ENCODE measurements around the gene MECP2.

MECP2 gene

DNA sequence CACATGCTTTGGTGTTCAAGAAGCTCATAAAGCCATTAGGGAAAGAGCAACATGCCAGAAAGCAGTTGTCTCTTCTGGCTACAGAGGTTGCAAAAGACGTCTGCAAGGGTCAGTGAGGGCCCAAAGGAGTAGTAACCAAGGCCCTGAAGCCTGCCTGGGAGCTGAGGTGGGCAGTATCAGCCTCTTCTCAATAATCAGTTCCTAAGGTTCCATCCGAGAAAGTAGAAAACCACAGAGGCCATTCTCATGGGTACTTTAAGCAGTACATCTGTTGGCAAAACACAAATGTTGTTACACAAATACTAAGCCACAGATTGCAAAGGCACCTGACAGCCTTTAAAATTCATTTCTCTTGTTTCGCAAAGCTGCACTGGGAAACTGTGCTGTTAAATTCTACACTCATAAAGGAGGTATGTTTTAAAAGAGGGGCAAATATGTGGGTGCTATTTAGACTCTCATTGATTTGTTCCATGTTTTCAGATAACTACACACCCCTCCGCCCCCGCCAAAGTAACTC is 37.7 kb downstream of the MECP2 start:
- no peak for DNase-seq (ENCODE audit: low spot score)

GRCh38 chrX:154059231-154059630 is 38.3 kb downstream of the MECP2 start:
- no peak for DNase-seq (ENCODE audit: low spot score)

DNA sequence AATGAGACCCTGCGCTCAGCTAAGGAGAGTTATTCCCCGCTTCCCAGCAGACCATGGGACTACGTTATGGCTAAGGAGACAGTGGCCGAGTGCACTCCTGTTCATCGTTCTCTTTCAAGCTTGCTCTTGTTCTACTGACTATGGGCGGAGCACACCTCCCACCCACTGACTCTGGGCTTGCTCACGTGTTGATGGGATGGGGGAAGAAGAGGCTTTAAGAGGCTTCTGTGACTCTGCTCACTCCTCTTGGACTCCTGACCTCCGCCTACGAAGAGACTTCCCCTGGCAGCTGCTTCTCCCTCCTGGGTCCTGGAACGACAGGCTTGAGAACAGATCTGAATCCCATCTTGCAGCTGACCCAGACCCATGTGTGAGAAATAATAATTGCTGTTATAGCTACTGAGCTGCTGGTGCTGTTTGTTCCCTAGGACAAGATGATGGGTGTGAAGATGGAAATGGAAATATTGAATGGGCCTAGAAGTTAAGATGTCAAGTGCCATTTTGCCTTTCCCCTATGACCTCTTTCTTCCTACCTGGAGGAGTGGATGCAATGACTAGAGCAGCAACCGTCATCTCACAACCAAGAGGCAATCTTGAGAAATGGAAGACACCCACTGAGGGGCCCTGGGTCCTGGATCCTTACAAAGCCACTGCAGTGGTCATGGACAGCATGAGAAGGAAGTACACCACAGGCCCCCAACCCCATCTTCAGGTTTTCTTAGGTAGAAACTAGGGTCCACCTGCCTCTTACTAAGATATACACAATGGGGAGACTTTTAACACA is 39.1 kb downstream of the MECP2 start:
- DNase-seq (ENCODE audit: low spot score): no peak

DNA sequence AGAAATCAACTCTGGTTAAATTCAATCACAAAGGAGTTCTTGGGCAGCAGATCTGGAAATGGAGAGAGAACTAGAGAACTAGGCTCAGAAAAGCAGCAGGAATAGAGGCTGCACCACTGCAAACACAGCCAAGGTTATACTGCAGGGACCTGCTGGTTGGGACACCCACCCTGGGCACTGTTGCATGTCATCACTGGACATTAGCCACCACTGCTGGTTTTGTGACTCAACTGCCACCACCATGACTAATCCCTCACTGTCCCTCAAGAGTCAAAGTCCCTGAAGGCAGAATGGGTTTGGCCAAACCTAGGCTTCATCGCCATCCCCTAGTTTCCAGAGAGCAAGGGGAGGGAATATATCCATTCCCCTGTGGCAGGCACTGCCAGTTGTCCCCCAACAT is 39.7 kb downstream of the MECP2 start:
- DNase-seq (ENCODE audit: low spot score): no peak

DNA sequence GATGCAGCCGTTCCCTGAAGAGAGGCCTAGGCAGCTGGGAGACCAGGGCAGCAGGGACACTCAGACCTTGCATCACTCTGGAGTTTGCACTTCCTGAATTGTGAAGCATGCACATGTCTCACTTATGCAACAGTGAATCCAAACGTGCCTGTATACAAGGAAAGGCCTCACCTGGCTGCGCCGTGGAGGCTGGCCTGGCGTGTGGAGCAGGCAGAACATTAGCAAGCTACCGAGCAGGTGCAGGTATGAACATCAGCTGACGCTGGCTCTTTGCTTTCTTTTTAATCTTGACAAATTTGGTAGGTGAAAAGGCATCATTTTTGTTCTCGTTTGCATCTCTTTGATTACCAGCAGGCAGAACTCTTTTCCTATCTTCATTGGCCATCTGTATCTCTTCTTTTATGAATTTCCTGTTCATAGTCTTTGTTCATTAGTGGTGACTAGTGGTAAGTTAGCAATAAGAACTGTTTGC is 40.7 kb downstream of the MECP2 start:
- DNase-seq (ENCODE audit: low spot score): no peak

GRCh38 chrX:154051201-154051810 is 46.2 kb downstream of the MECP2 start:
- DNase-seq (ENCODE audit: low spot score): peak; percentile 68

DNA sequence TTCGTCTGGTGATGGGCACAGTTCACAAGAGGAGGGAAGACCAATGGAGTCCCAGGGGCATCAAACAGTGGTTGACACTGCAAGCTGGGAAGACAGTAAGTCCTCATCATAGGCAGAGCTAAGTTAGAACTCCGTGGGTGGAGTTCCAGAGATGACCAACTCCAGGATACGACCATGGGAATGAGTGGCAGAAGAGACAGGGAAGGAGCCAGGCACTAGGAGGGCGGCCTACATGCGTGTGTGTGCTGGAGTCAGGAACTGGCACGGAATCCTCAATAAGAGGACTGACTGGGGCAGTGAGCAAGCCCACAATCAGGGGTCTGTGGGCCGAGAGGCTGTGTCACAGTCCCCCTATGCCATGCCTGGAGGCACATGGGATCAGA is 47.4 kb downstream of the MECP2 start:
- DNase-seq (ENCODE audit: low spot score): no peak

DNA sequence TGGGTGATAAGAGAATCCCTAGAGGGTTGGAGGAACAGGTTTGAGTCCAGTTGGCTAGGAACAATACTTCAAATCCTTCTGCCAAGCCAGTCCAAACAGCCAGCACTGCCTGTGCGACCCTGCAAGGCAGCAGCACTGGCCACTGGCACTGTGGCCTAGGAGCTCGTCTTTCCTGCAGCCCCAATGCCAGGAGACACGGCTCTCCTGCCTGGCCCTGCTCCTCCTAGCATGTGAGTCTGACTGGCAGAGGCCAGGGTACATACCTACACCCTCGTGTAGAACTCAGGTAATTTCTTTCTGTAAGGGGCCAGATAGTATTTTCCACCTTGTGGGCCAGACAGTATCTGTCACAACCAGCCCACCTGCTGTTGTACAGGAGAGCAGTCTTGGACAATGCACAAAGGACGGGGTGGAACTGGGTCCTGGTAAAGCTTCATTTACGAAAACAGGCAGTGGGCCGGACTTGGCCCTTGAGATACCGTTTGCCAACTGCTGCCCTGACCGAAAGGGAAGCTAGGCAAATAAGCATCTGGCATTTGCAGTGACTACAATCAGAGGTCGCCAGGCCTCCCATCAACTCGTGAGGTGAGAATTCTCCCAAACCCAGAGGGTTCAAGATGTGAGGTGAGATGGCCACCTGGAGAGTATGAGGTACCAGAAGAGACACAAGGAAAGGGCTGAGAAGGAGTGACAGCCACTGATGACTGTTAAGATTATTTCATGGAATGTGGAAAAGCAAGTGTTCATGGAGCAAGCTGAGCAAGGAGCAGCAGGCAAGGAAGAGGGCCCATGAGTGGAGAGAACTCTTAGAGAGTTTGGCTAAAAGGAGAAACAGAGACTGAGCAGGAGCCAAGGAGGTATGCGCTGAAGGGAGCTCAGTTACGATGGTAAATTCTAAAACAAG is 48.1 kb downstream of the MECP2 start:
- DNase-seq (ENCODE audit: low spot score): no peak

GRCh38 chrX:154048398-154048797 is 49.1 kb downstream of the MECP2 start:
- DNase-seq (ENCODE audit: low spot score): no peak

GRCh38 chrX:154046940-154047610 is 50.4 kb downstream of the MECP2 start:
- DNase-seq (ENCODE audit: low spot score): no peak

GRCh38 chrX:154046031-154046781 is 51.3 kb downstream of the MECP2 start:
- no peak for DNase-seq (ENCODE audit: low spot score)

DNA sequence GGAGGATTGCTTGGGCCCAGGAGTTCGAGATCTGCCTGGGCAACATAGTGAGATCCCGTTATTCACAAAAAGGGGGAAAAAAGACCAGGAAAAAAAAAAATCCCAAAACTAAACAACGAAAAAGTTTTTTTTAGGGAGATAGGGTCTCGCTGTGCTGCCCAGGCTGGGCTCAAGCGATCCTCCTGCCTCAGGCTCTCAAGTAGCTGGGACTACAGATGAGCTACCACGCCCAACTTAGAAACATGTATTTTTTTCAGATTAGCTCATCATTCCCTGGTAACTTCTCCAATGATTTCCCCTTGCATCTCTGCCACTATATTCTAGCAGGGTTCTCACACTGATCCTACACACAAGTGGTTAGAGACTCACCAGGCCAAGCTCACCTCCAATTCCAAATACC is 53.4 kb downstream of the MECP2 start:
- DNase-seq (ENCODE audit: low spot score): no peak

DNA sequence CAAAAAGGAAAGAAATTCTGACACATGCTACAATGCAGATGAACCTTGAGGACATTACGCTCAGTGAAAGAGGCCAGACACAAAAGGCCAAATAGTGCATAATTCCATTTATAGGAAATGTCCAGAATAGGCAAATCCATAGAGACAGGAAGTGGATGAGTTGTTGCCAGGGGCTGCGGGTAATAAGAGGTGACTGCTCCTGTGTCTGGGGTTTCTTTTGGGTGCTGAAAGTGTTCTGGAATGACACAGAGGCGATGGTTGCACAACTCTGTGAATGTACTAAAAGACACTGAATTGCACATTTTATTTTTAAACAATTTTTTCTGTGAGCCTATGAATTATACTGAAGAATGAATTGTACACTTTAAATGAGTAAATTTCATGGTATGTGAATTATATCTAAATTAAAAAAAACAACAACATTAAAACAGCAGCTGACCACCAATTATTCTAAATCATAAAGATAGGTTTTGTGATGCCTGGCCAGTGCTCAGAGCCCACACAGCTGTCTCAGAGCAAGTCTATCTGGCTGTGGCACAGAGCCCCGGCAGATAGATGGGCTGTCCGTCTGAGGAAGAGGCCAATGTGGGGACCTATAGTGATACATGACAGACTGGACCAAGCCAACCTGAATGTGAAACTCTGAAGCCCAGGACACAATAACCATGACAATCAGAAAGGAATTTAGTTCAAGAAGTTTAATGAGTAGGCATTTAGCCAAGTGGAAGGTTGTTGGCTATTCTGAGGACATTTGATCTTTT is 54.3 kb downstream of the MECP2 start:
- DNase-seq (ENCODE audit: low spot score): no peak

- no peak for DNase-seq (ENCODE audit: low spot score)
Observed at GRCh38 chrX:154040863-154041262, 56.7 kb downstream of the MECP2 start.

DNA sequence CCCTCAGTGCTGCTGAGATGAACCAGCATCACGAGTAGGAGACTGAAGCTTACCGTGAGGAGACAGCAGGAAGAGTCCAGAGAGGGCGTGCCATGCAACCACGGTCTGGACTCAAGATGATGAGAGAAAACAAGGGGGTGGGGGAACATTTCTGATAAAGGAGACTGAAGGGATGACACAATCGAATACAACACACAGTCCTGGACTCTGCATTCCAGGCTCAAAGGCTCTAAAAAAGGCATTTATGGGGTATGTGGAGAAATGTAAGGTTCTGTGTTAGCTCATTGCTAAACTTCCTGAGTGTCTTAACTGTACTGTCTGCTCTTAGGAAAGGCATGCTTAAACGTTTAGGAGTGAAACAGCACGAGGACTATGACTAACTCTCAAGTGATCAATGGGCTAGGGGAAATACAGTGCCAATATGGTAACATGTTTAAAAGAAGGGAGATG is 57.2 kb downstream of the MECP2 start:
- no peak for DNase-seq (ENCODE audit: low spot score)

DNA sequence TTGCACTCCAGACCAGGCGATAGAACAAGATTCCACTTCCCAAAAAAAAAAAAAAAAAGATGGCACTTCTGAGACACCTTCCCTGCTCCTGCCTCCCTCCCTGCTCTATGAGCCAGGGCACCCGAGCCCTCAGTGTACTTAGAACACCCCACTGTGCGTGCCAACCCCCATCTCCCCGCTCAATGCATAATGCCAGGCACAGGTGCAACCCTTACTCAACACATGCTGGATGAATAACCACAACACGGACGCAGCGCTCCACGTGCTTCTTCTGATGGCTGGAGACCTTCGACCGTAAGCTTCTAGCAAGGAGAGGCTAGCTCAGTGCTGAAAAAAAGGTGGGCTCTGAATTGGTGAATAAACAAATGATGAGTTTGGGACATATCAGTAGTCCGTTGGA is 57.9 kb downstream of the MECP2 start:
- no peak for DNase-seq (ENCODE audit: low spot score)

GRCh38 chrX:154038656-154039055 is 58.9 kb downstream of the MECP2 start:
- DNase-seq (ENCODE audit: low spot score): no peak

DNA sequence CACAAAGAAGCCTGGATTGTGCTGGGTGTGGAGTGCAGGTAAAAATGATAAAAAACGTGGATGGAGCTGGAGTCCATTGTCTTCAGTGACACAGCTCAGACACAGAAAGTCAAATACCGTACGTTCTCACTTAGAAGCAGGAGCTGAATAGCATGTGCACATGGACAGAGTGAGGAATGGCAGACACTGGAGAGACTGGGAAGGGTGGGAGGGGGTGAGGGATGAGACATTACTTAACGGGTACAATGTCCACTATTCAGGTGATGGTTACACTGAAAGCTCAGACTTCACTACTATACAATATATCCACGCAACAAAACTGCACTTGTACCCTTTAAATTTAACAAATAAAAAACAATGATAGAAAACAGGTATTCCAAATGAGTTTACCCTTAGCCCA is 59.8 kb downstream of the MECP2 start:
- DNase-seq (ENCODE audit: low spot score): no peak

DNA sequence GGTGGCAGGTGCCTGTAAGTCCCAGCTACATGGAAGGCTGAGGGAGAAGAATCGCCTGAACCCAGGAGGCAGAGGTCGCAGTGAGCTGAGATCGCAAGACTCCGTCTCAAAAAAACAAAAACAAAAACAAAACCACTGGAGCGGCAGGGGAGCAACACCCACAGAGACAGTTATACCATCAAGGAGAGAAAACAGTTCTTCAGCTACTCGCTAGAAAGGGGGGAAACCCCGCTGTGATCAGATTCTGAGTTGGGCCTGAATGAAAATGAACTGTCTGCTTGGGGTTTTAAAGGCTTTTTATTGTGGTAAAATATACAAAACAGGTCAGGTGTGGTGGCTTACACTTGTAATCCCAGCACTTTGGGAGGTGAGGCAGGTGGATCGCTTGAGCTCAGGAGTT is 61.0 kb downstream of the MECP2 start:
- no peak for DNase-seq (ENCODE audit: low spot score)

DNA sequence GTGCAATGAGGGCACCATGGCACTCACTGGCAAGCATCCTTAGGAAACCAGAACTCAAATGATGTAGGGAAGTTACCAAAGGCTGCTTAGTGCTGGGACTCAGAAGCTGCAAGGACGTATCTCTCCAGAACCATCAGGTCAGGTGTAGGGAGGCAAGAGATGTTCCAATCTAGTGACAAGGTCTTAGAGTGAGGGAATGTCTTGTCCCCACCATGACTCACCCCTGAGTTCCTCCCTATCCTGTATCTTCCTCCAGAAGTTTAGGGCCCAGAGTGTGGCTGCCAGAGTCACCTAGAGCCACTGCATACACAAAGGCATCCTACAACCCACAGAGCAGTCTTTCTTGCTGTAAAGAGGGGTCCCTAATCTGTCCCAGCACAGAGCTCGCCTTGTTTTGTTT is 63.7 kb downstream of the MECP2 start:
- no peak for DNase-seq (ENCODE audit: low spot score)

Data from activated CD4-positive, alpha-beta T cell treated with anti-CD3 and anti-CD28 coated beads, Interleukin-2, Interleukin-4, amounts not matched to agents 100 ng/mL and 50 ng/mL, durations not matched to agents 16 hours and 8 hours (primary cell).